Measurements from ENCODE around the gene TMC6.

TMC6 gene

GRCh38 chr17:78134899-78135385, 6.4 kb upstream of the TMC6 start:
- DNase-seq: no peak

GRCh38 chr17:78133971-78134898, 5.7 kb upstream of the TMC6 start:
- peak; percentile 62 to 73 for DNase-seq

GRCh38 chr17:78133179-78133951, 4.8 kb upstream of the TMC6 start:
- no peak for DNase-seq

- DNase-seq: no peak
Measured at GRCh38 chr17:78132767-78133178, 4.2 kb upstream of the TMC6 start.

GRCh38 chr17:78132084-78132676, 3.6 kb upstream of the TMC6 start:
- peak; percentile 66 to 73 for DNase-seq

GRCh38 chr17:78131172-78132083, 2.9 kb upstream of the TMC6 start:
- DNase-seq: peak; percentile 58 to 82

- peak; percentile 44 to 61 for DNase-seq
Measured at GRCh38 chr17:78130437-78131101, 2.0 kb upstream of the TMC6 start, which contains the start of gene TMC8. Gene TMC8, plus strand, starts transcription at chr17:78130771. Its CDS starts 818 bp downstream, at chr17:78131589.

GRCh38 chr17:78130090-78130436, 1.5 kb upstream of the TMC6 start:
- no peak for DNase-seq

GRCh38 chr17:78129351-78130089, 965 bp upstream of the TMC6 start:
- DNase-seq: peak in 1 of 2 experiments; percentile 45

- no peak for DNase-seq
Measured at GRCh38 chr17:78127888-78128550, 536 bp downstream of the TMC6 start.

GRCh38 chr17:78127239-78127887, 1.2 kb downstream of the TMC6 start:
- DNase-seq: peak; percentile 44 to 53

- DNase-seq: no peak
Measured at GRCh38 chr17:78126895-78127238, 1.7 kb downstream of the TMC6 start.

- DNase-seq: no peak
Measured at GRCh38 chr17:78125976-78126894, 2.3 kb downstream of the TMC6 start.

GRCh38 chr17:78125138-78125913, 3.2 kb downstream of the TMC6 start:
- peak in 1 of 2 experiments; percentile 43 for DNase-seq

- DNase-seq: no peak
Measured at GRCh38 chr17:78124836-78125137, 3.8 kb downstream of the TMC6 start.

- DNase-seq: no peak
Measured at GRCh38 chr17:78124081-78124835, 4.3 kb downstream of the TMC6 start.

GRCh38 chr17:78123258-78123929, 5.2 kb downstream of the TMC6 start:
- peak in 1 of 2 experiments; percentile 62 for DNase-seq

Measured in stimulated activated CD4-positive, alpha-beta T cell treated with anti-CD3 and anti-CD28 coated beads, Interleukin-4, amount 100 ng/mL, for 4 hours (primary cell).